Prostate gland (tissue), 2 donors: ENCODE data around the gene FUOM.

Experiments used
- POLR2A ChIP-seq: fragments of 450-650 bp; IDR thresholded peaks from one replicate; pipeline ENCODE4 v1.6.1; 2016; ENCODE audit warnings: antibody characterized with exemption, mild to moderate bottlenecking
- POLR2AphosphoS5 ChIP-seq: sonication (generic); formaldehyde crosslinking; IDR thresholded peaks from one replicate; pipeline ENCODE4 v1.6.1; 2017; ENCODE audit warnings: antibody characterized with exemption
- TF ChIP-seq, protein P1 (sequence below), 4 experiments: fragments of 200-600 bp in 2 of 4; fragments of 450-650 bp in 2 of 4; sonication (generic) in 2 of 4; IDR thresholded peaks; 1 replicate in 3 of 4; 2 replicates in 1 of 4; pipeline ENCODE4 v1.5.1; 2016 to 2019; ENCODE audit warnings: antibody characterized with exemption in 4 of 4, mild to moderate bottlenecking in 2 of 4, moderate library complexity in 2 of 4

DNA sequence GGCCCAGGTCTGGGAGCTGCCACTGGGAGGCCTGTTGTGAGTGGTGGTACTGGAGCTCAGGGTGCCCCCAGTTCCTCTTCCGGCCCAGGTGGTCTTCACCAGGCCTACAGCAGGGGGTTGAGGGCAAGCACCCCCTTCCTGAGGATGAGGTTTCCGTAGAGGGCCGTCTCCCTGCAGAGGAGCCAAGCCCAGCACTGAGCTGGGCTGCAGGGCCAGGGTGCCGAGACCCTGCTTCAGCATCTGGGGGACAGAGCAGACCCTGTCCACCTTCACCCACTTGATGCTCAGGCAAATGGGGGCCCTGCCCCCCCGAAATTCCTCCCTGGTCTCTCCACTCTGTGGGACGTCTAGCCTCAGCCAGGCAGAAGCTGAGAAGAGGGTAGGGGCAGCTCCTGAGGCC is 2.6 kb downstream of the FUOM start:
- TF ChIP-seq, protein P1, sequence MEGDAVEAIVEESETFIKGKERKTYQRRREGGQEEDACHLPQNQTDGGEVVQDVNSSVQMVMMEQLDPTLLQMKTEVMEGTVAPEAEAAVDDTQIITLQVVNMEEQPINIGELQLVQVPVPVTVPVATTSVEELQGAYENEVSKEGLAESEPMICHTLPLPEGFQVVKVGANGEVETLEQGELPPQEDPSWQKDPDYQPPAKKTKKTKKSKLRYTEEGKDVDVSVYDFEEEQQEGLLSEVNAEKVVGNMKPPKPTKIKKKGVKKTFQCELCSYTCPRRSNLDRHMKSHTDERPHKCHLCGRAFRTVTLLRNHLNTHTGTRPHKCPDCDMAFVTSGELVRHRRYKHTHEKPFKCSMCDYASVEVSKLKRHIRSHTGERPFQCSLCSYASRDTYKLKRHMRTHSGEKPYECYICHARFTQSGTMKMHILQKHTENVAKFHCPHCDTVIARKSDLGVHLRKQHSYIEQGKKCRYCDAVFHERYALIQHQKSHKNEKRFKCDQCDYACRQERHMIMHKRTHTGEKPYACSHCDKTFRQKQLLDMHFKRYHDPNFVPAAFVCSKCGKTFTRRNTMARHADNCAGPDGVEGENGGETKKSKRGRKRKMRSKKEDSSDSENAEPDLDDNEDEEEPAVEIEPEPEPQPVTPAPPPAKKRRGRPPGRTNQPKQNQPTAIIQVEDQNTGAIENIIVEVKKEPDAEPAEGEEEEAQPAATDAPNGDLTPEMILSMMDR (IDR thresholded peaks at IDR 0.05) = no peak
- TF ChIP-seq POLR2AphosphoS5 (no peak), POLR2A (no peak)
